Breast epithelium (tissue), 4 donors: ENCODE data around the gene MYO5A. TPM values are rescaled to one million over a fixed set of nuclear protein-coding genes. Genes with fewer than 3 reads are reported as not detected.
"Not testable (repeated sequence)": the region's sequence is repeated elsewhere in the genome, so short reads cannot be mapped to it uniquely, and the experiment has no call there.

Source experiments
- DNase-seq, 2 donors: peaks; one replicate each; pipeline ENCODE4 v3.0.0-alpha.2; 2019; ENCODE audit warnings: low spot score in 2 of 2
- H3K27ac ChIP-seq, 2 donors: fragments of 200-600 bp; sonication (generic) in 1 of 2; one replicate each; pipeline ENCODE4 v1.5.1; 2016 to 2019; ENCODE audit warnings: mild to moderate bottlenecking in 1 of 2
- H3K27me3 ChIP-seq, 2 donors: fragments of 200-600 bp; sonication (generic) in 1 of 2; one replicate each; pipeline versions ENCODE4 v1.5.1 to v1.6.0; 2017 to 2019; ENCODE audit warnings: control low read depth in 1 of 2, mild to moderate bottlenecking in 1 of 2
- H3K36me3 ChIP-seq: fragments of 200-600 bp; one replicate; pipeline ENCODE4 v1.5.1; 2019
- H3K4me1 ChIP-seq, 2 donors: fragments of 200-600 bp; sonication (generic); one replicate each; pipeline ENCODE4 v1.5.1; 2016 to 2019; ENCODE audit warnings: control low read depth in 1 of 2
- H3K4me3 ChIP-seq, 3 donors: fragments of 200-600 bp; sonication (generic); 1 replicate in 2 of 3; 2 replicates in 1 of 3; pipeline ENCODE4 v1.5.1; 2016 to 2019; ENCODE audit warnings: mild to moderate bottlenecking in 3 of 3, moderate library complexity in 2 of 3
- H3K9me3 ChIP-seq, 2 donors: fragments of 200-600 bp; sonication (generic) in 1 of 2; one replicate each; pipeline ENCODE4 v1.5.1; 2016 to 2019; ENCODE audit warnings: control low read depth in 1 of 2
- CTCF ChIP-seq, 3 donors: fragments of 450-650 bp; IDR thresholded peaks; one replicate each; pipeline ENCODE4 v1.5.1; 2016 to 2017; ENCODE audit warnings: antibody characterized with exemption in 3 of 3, mild to moderate bottlenecking in 3 of 3, moderate library complexity in 3 of 3
- POLR2A ChIP-seq: fragments of 450-650 bp; IDR thresholded peaks from one replicate; pipeline ENCODE4 v1.6.1; 2016; ENCODE audit warnings: antibody characterized with exemption, mild to moderate bottlenecking, moderate library complexity
- POLR2AphosphoS5 ChIP-seq, 3 donors: sonication (generic); formaldehyde crosslinking; IDR thresholded peaks; one replicate each; pipeline ENCODE4 v1.6.1; 2017; ENCODE audit warnings: antibody characterized with exemption in 3 of 3
- intact Hi-C: fragments of 100-400 bp; cut with DNase I; formaldehyde crosslinking; loops from one replicate; pipeline ENCODE4 v1.15.1; 2023; ENCODE audit warnings: low total_unique reads
- total RNA-seq, 3 donors: library from RNA; depleted of rRNA; stranded (reverse); fragments of >200 nt; gene quantifications; one replicate each; pipeline ENCODE4 v1.1.0, GENCODE V29; 2016

MYO5A gene
- total RNA-seq, 3 donors from 2014 or later: 34.1 to 77.4 (median 34.4) TPM

GRCh38 chr15:52441841-52442240 lies 86.8 kb downstream of the MYO5A start:
- Histone ChIP-seq H3K27ac (no peak overlapping the region), H3K4me3 (no peak overlapping the region), H3K4me1 (no peaks in the 10 kb centered on the region), H3K27me3 (no peaks in the 10 kb centered on the region), H3K9me3 (no peaks in the 10 kb centered on the region), H3K36me3 (no peaks in the 10 kb centered on the region)
- no peak for DNase-seq
- intact Hi-C loops: no loop called here
- TF ChIP-seq POLR2AphosphoS5 (IDR thresholded peaks at IDR 0.05) (no peak), CTCF (IDR thresholded peaks at IDR 0.05) (no peak), POLR2A (no peak)

- Histone ChIP-seq H3K4me3 (no peak overlapping the region), H3K27me3 (no peaks in the 10 kb centered on the region), H3K4me1 (no peaks in the 10 kb centered on the region), H3K27ac (no peak overlapping the region), H3K36me3 (no peaks in the 10 kb centered on the region), H3K9me3 (no peaks in the 10 kb centered on the region)
- no peak for TF ChIP-seq POLR2AphosphoS5 (IDR thresholded peaks at IDR 0.05)
- TF ChIP-seq CTCF (IDR thresholded peaks at IDR 0.05): no peak
- TF ChIP-seq POLR2A: no peak
- intact Hi-C loops: no loop called here
- DNase-seq: no peak
These were observed 87.7 kb downstream of the MYO5A start for GRCh38 chr15:52440946-52441345.

GRCh38 chr15:52440414-52440813 lies 88.3 kb downstream of the MYO5A start:
- no peak for DNase-seq
- H3K4me3 ChIP-seq: no peak overlapping the region
- intact Hi-C loops: no loop called here
- no peaks in the 10 kb centered on the region for H3K4me1 ChIP-seq
- TF ChIP-seq POLR2AphosphoS5 (IDR thresholded peaks at IDR 0.05): no peak
- H3K36me3 ChIP-seq: no peaks in the 10 kb centered on the region
- H3K9me3 ChIP-seq: no peaks in the 10 kb centered on the region
- no peaks in the 10 kb centered on the region for H3K27me3 ChIP-seq
- H3K27ac ChIP-seq: no peak overlapping the region

GRCh38 chr15:52439470-52439869 lies 89.2 kb downstream of the MYO5A start:
- intact Hi-C loops: no loop called here
- Histone ChIP-seq H3K27ac (no peak overlapping the region), H3K4me3 (no peak overlapping the region), H3K4me1 (no peaks in the 10 kb centered on the region), H3K27me3 (no peaks in the 10 kb centered on the region), H3K9me3 (no peaks in the 10 kb centered on the region), H3K36me3 (no peaks in the 10 kb centered on the region)
- no peak for DNase-seq
- TF ChIP-seq POLR2A (no peak), POLR2AphosphoS5 (IDR thresholded peaks at IDR 0.05) (no peak), CTCF (IDR thresholded peaks at IDR 0.05) (no peak)

- intact Hi-C loops, DNase-seq, H3K27me3 ChIP-seq, H3K9me3 ChIP-seq, H3K4me3 ChIP-seq, H3K27ac ChIP-seq, H3K4me1 ChIP-seq, H3K36me3 ChIP-seq: not testable (repeated sequence)
These were observed 89.6 kb downstream of the MYO5A start for GRCh38 chr15:52439042-52439441.

- Histone ChIP-seq H3K9me3 (no peaks in the 10 kb centered on the region), H3K4me1 (no peaks in the 10 kb centered on the region), H3K4me3 (no peak overlapping the region), H3K27ac (no peak overlapping the region), H3K36me3 (no peaks in the 10 kb centered on the region), H3K27me3 (no peaks in the 10 kb centered on the region)
- intact Hi-C loops: no loop called here
- TF ChIP-seq POLR2A: no peak
- TF ChIP-seq CTCF (IDR thresholded peaks at IDR 0.05): no peak
- TF ChIP-seq POLR2AphosphoS5 (IDR thresholded peaks at IDR 0.05): no peak
- DNase-seq: no peak
These were observed 90.6 kb downstream of the MYO5A start for GRCh38 chr15:52438047-52438446.
